ENCODE measurements around the gene KLF2. TPM values are rescaled to one million over a fixed set of nuclear protein-coding genes. Genes with fewer than 3 reads are reported as not detected.

The KLF2 gene
- polyA plus RNA-seq, 1 donor from 2014 or later, result 199 TPM

DNA sequence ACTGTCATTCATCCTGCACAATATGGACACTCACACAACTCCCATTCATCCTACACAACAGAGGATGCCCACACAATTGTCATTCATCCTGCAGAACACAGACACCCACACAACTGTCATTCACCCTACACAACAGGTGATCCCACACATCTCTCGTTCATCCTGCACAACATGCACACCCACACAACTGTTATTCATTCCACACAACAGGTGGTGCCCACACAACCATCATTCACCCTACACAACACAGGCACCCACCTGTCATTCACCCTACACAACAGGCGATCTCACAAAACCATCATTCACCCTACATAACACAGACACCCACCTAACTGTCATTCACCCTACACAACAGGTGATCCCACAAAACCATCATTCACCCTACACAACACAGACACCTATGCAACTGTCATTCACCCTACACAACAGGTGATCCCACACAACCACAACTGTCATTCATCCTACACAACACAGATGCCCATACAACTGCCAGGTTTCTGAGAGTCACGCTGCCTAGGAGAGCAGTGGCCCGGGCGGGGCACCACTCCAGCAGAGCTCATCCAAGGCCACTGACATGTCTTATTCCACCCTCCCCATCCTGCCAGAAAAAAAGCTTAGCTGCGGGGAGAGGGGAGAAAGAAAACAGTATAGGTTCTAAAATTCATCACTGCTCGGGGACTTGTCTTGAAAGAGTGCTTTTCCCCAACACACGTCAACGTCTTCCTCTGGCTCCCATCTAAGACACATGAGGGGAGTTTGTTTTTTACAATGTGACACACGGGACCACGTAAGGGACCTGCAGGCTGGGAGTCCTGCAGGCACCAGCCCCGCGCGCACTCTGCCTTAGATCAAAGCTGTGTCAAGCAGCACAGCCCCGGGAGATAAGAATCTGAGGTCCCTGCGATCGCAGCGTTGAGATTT, 44.0 kb downstream of the KLF2 start:
- H3K4me3 Mint-ChIP-seq, result no peak overlapping the region
- H3K27me3 Mint-ChIP-seq, result no peaks in the 10 kb centered on the region
- H3K4me1 Mint-ChIP-seq, result peaks cover 35 to 50% (median 46%) of the 10 kb centered on the region in 3 donors
- no peaks in the 10 kb centered on the region for H3K36me3 Mint-ChIP-seq
- H3K9me3 Mint-ChIP-seq, result no peaks in the 10 kb centered on the region
- H3K27ac Mint-ChIP-seq, result no peak overlapping the region

DNA sequence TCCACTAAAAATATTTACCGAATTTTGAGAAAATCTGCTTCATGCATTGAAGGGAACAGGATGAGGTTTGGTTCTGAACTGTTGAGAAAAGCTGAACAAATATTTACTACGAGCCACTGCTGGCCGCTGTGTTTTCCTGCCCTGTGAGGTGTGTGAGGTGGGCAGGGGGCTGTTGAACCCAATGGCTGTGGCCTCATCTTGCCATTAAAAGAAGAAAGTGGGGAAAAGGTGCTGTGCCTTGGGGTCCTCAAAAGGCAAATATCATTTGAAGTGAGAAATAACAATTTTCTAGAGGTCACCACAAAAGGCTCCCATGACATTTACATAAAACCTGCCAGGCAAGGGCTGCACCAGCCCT, 44.7 kb downstream of the KLF2 start:
- Mint-ChIP-seq H3K4me3 (peak overlapping the region in 1 of 4 donors; percentile 66), H3K4me1 (peaks cover 36 to 53% (median 45%) of the 10 kb centered on the region in 3 donors), H3K27ac (no peak overlapping the region), H3K9me3 (no peaks in the 10 kb centered on the region), H3K36me3 (no peaks in the 10 kb centered on the region), H3K27me3 (no peaks in the 10 kb centered on the region)

DNA sequence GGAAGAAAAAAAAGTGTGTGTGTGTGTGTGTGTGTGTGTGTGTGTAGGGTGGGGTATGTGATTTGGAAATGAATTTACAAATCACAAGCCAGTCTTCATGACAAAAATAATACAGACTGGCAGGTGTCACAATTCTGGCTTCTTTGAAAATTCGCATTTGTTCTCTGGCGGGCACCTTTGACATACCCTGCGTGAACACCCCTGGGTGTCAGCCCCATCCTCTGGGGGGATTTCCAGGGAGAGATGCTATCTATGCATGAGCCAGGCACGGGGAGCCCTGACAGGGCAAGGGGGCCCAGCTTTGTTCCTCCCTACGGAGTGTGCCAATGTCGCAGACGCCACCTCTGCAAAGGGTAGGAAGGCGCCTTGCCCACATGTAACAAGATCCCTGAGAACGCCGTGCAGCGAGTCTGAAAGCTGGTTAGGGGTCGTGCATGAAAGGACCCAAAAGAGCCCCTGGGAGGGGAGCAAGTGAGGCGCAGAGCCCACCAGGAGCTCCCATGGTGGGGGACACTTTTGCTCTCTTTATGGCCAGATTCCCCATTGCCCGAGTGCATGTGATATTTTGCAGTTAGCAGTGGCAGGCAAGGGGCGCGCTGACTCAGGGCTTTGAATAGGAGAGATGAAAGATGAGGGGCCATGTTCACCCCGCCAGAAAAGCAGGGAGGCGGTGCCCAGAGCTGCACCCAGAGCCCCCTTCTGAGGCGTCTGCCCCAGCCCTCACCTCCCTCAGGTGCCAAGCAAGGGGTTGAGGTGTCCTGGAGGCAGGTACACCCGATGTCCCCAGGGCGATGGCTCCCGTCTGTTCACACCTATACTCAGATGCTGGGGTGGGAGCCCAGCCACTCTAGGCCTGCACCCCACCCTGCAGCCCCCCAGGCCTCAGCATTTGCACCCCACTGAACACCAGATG, 45.3 kb downstream of the KLF2 start:
- H3K4me3 Mint-ChIP-seq, result peak overlapping the region in 2 of 4 donors; percentile 71 to 76

DNA sequence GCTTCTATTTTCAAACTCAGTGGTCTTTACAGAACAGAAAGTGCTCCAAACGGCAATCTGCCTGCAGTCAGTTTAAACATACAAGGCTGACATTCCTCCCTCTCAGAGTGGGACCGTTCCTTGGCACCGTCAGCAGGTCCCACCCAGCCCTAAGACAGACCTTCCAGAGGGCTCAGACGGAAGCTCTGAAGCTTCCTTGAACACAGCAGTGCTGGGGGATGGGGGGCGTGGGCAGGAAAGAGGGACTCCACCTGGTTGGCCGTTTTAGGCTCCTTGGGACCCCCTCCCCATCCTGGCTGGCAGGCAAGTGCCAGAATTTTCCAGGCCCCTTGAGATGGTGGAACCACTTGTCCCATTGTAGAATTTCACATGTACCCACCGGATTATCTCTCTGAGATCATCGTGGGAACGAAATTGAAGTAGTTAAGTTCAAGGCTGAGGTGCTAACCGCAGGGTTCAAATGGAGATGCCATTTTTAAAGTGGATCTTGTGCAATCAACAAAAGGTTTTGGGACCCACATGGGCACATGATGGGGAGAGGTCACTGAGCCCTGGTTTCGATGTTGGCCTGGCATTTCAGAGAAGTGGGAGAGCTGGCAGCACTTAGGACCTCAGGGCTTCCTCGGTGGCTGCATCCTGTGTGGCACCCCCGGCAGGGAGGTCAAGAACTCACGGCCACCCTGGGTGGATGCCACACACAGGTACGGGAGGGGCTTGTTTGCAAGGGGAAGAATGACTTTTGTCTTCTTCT, 46.2 kb downstream of the KLF2 start:
- Mint-ChIP-seq H3K4me3 (peak overlapping the region in 2 of 4 donors; percentile 71 to 81), H3K36me3 (peaks cover 4% of the 10 kb centered on the region), H3K27me3 (no peaks in the 10 kb centered on the region), H3K27ac (no peak overlapping the region), H3K9me3 (no peaks in the 10 kb centered on the region), H3K4me1 (peaks cover 42 to 59% (median 49%) of the 10 kb centered on the region in 3 donors)

More for the DNA sequence above, 45.3 kb downstream of the KLF2 start:
- Mint-ChIP-seq H3K4me1 (peaks cover 38 to 58% (median 48%) of the 10 kb centered on the region in 3 donors), H3K27ac (no peak overlapping the region), H3K36me3 (peaks cover 4% of the 10 kb centered on the region), H3K9me3 (no peaks in the 10 kb centered on the region), H3K27me3 (no peaks in the 10 kb centered on the region)

DNA sequence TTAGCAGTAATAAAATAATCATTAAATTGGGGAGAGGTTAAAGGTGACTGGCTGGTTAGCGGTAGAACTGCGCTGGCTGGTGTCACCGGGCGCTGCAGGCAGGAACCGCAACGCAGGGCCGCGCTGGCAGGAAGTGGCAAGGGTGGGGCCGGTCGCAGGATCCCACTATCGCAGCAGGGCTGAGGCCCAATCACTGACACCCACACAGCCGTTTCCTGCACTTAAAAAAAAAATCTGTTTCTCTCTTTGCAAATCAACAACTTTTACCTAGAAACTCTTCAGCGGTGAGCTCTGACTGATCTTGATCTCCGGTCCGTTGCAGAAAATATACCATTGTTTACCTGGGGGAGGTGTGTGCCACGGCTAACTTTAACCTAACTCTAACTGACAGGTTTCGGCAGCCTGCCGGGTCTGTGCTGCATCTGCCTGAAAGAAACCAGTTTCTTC, 46.9 kb downstream of the KLF2 start:
- Mint-ChIP-seq H3K27me3 (no peaks in the 10 kb centered on the region), H3K27ac (no peak overlapping the region), H3K36me3 (peaks cover 8% of the 10 kb centered on the region), H3K4me3 (peak overlapping the region in 2 of 4 donors; percentile 71 to 81), H3K4me1 (peaks cover 39 to 57% (median 49%) of the 10 kb centered on the region in 3 donors), H3K9me3 (no peaks in the 10 kb centered on the region)

DNA sequence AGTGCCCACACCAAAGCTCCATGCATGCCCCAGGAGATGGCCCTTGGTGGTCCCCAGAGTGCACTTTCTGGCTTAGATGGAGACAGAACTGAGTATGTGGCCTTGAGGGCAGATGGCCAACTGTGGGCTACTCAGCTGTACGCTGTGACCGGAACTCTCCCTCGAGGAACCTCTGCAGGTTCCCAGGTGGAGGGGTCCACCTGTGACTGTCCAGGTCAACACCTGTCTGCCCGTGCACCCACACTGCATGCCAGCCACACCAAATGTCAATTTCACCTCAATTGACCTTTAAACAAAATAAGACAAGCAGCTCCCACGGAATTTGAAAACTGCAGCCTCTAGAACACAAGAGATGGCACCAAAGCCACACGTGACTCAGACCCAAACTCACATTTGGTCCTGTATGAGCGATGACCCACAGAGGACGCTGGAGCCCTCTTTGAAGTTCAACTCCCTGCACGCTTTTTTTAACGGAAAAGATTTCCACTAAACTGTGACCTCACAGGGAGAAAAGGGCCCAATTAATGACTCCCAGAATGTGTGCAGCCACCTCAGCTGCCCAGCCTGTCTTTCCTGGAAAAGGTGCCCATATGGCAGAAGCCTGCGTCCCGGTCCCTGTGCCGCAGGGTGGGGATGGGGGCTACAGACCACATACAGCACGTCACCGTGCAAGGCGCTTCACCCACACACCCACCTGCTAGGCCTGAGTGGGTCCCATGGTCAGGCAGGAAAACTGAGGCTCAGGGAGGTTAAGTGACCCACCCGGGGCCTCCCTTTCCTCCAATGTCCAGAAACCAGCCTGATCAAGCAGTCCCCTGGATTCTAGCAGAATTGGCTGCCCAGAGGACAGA, 47.7 kb downstream of the KLF2 start:
- Mint-ChIP-seq H3K27me3 (no peaks in the 10 kb centered on the region), H3K27ac (no peak overlapping the region), H3K36me3 (peaks cover 8% of the 10 kb centered on the region), H3K4me1 (peaks cover 32 to 50% (median 44%) of the 10 kb centered on the region in 3 donors), H3K9me3 (no peaks in the 10 kb centered on the region), H3K4me3 (peak overlapping the region in 2 of 4 donors; percentile 71 to 81)

DNA sequence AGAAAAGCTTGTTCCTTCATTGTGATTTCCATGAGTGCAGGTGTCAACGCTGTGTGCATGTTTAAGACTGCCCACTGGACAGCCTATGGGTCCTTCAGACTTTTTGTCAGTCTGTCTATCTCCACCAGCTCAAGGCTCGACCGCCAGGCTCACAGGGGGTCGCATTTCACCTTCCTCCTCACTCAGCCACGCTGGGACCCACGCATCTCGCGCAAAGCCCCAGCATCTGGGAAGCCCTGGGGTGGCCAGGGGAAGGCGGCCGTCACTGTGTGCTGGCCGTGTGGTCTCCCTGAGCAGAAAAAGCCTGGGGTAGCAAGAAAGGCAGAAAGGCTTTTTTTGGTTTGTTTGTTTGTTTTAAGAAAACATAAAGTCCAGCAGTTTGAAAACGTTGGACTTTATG, 48.5 kb downstream of the KLF2 start:
- Mint-ChIP-seq H3K36me3 (peaks cover 8% of the 10 kb centered on the region), H3K27me3 (no peaks in the 10 kb centered on the region), H3K4me1 (peaks cover 36 to 56% (median 44%) of the 10 kb centered on the region in 3 donors), H3K9me3 (no peaks in the 10 kb centered on the region), H3K27ac (peak overlapping the region in 1 of 3 donors; percentile 92), H3K4me3 (no peak overlapping the region)

DNA sequence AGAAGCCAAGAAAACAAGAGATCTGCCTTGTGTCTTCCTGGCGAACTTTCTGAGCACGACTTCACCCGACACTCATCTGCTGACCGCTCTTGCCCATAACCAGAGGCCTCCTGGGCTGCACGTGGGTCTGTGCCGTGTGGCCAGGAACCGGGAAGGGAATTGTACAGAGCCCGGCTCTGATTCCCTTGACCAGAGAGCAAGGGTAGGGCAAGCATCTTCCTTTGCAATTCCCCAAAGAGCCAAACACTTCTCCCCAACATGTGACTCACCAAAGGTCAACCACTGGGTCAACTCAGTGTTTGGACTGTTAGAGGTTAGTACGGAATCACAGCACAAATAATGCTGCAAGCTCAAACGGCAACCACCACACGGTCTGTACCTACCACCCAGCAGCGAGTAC, 48.9 kb downstream of the KLF2 start:
- peak overlapping the region; percentile 44 to 92 (median 86) for H3K27ac Mint-ChIP-seq
- H3K4me1 Mint-ChIP-seq, result peaks cover 36 to 59% (median 44%) of the 10 kb centered on the region in 3 donors
- H3K36me3 Mint-ChIP-seq, result peaks cover 9% of the 10 kb centered on the region
- no peaks in the 10 kb centered on the region for H3K27me3 Mint-ChIP-seq
- no peaks in the 10 kb centered on the region for H3K9me3 Mint-ChIP-seq
- H3K4me3 Mint-ChIP-seq, result peak overlapping the region in 1 of 4 donors; percentile 68

DNA sequence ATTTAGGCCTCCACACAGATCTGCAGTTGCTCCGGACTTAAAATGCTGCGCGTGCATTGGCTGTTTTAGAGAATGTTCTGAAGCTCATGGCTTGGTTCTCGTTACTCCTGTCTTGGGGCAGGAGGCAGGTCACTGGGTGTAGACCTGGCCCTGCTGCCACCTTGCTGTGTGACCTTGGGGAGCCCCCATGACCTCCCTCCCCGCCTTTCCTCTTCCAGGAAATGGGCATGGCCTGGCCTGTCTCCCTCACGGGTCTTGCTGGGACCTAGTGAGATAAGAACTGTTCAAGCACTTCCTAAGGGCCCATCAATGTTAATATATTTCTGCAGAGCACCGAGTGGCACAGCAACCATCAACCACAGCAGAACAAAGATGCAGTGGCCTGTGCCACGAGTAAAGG, 49.4 kb downstream of the KLF2 start:
- Mint-ChIP-seq H3K36me3 (peaks cover 10% of the 10 kb centered on the region), H3K27ac (peak overlapping the region; percentile 44 to 92 (median 86)), H3K4me1 (peaks cover 36 to 61% (median 44%) of the 10 kb centered on the region in 3 donors), H3K27me3 (no peaks in the 10 kb centered on the region), H3K4me3 (peak overlapping the region in 3 of 4 donors; percentile 42 to 77 (median 68)), H3K9me3 (no peaks in the 10 kb centered on the region)

DNA sequence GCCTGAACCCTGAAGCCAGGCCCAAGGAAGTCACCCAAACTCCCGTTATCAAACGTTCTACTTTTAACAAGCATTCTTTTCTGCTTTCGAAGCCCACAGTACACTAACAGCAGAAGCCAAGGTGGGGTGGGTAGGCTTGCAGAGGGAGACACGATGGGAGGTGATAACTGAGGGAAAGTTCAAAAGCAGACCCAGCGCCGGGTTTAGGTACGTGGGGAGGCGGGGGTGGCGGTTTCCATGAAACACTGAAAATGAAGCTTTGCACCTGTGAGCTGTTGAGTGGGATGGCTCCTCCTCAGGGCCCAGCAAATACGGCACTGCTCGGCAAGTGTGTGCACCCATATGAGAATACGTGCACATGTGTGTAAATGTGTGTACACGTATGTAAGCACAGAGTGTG, 49.8 kb downstream of the KLF2 start:
- Mint-ChIP-seq H3K9me3 (no peaks in the 10 kb centered on the region), H3K4me3 (peak overlapping the region in 3 of 4 donors; percentile 5 to 77 (median 68)), H3K27me3 (no peaks in the 10 kb centered on the region), H3K4me1 (peaks cover 36 to 64% (median 44%) of the 10 kb centered on the region in 3 donors), H3K36me3 (peaks cover 10% of the 10 kb centered on the region), H3K27ac (peak overlapping the region; percentile 44 to 92 (median 86))

DNA sequence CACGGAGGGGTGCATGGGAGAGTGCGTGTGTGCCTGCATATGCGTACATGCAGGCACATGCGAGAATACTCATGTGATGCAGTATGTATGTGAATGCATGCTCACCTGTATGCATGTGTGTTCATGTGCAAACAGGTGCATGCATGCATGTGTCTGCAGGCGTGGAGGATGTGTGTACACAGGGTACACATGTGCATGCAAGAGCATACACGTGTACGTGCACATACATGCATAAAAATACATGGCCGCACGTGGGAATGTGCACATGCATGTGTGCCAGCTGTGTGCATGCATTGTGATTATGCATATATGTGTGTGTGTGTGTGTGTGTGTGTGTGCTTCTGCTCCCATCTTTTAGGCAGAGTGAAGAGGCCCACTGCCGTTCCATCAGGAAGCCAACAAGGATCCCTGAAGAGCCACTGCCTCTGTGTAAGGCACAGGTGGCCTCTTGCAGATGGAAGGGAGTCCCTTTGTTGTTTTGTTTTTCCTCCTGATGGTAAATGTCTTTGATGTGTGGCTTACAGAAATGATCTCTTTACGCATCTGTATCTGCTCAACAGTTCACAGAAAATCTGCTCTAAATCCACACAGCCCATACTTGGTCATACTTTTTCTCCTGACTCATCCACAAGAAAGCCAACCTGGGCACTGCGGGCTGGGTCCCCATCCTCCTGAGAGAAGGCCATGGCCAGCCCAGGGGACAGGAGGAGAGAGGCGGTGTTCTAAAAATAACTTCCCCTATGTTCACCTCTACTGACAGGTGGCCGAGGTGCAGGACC, 50.7 kb downstream of the KLF2 start:
- Mint-ChIP-seq H3K4me3 (peak overlapping the region in 3 of 4 donors; percentile 5 to 79 (median 40)), H3K27ac (peak overlapping the region in 2 of 3 donors; percentile 64 to 78), H3K4me1 (peaks cover 36 to 67% (median 43%) of the 10 kb centered on the region in 3 donors), H3K36me3 (peaks cover 10% of the 10 kb centered on the region), H3K27me3 (no peaks in the 10 kb centered on the region), H3K9me3 (no peaks in the 10 kb centered on the region)

DNA sequence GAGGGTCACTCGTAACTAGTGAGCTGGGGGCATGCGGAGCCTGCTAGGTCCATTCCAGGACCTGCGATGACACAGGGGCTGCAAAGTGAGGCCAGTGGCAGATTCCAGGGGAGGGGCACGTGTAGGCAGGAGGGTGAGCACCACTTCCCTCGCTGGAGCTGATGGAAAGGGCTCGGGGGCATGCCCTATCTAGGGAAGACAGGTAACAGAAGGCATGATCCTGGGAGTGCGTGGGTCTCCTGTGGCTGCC, 51.2 kb downstream of the KLF2 start:
- no peaks in the 10 kb centered on the region for H3K27me3 Mint-ChIP-seq
- H3K4me1 Mint-ChIP-seq, result peaks cover 32 to 65% (median 41%) of the 10 kb centered on the region in 3 donors
- no peaks in the 10 kb centered on the region for H3K9me3 Mint-ChIP-seq
- H3K27ac Mint-ChIP-seq, result peak overlapping the region in 2 of 3 donors; percentile 64 to 78
- H3K4me3 Mint-ChIP-seq, result peak overlapping the region in 2 of 4 donors; percentile 40 to 79
- peaks cover 10% of the 10 kb centered on the region for H3K36me3 Mint-ChIP-seq

DNA sequence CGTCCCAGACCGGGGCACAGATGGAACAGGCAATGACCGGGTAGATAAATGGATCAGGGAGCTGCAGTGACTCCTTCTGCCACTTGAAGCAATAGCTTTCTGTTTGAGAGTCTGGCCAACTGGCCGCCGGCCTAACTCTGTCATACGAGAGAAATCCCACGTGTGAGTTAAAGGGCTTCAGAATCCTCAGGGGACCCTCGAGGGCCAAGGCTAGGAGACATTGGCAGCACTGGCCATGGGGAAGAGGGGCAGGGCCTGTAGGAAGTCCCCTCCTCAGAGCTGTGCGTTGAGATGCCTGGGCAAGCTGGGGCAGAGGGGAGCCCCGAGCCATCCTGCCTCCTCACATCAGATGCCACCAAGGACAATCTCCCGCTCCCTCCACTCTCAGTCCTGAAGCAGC, 51.6 kb downstream of the KLF2 start:
- no peaks in the 10 kb centered on the region for H3K9me3 Mint-ChIP-seq
- H3K4me1 Mint-ChIP-seq, result peaks cover 28 to 64% (median 41%) of the 10 kb centered on the region in 3 donors
- H3K4me3 Mint-ChIP-seq, result peak overlapping the region in 1 of 4 donors; percentile 83
- no peaks in the 10 kb centered on the region for H3K27me3 Mint-ChIP-seq
- peaks cover 10% of the 10 kb centered on the region for H3K36me3 Mint-ChIP-seq
- peak overlapping the region in 1 of 3 donors; percentile 64 for H3K27ac Mint-ChIP-seq

Measured in IgD-negative memory B cell (primary cell).